Lung (tissue), 12 donors: Measurements from ENCODE around the gene HMG20A. TPM values are rescaled to one million over a fixed set of nuclear protein-coding genes. Genes with fewer than 3 reads are reported as not detected.

ENCODE experiments used
- ATAC-seq: fragments of 200-7000 bp; cut with Tn5 transposase; one replicate; pipeline ENCODE4 v1.9.1; 2020; ENCODE audit warnings: moderate number of reproducible peaks; ENCODE audit not compliant: insufficient read depth, low FRiP score
- DNase-seq, 3 donors: peaks; one replicate each; pipeline ENCODE4 v3.0.0-alpha.2; 2013 to 2017
- H3K27ac ChIP-seq, 2 donors: one replicate each; pipeline ENCODE4 v1.5.1; 2013; ENCODE audit warnings: mild to moderate bottlenecking in 2 of 2, moderate library complexity in 2 of 2, control low read depth in 1 of 2, inconsistent platforms in 1 of 2, low read depth in 1 of 2, low read length in 1 of 2
- H3K27me3 ChIP-seq, 3 donors: one replicate each; pipeline ENCODE4 v1.5.1; 2013; ENCODE audit warnings: low read length in 2 of 3; ENCODE audit not compliant: control insufficient read depth in 3 of 3, insufficient read depth in 3 of 3
- H3K36me3 ChIP-seq, 4 donors: one replicate each; pipeline ENCODE4 v1.5.1; 2013; ENCODE audit warnings: low read length in 4 of 4, mild to moderate bottlenecking in 1 of 4, moderate library complexity in 1 of 4; ENCODE audit not compliant: control insufficient read depth in 4 of 4, insufficient read depth in 4 of 4
- H3K4me1 ChIP-seq, 5 donors: one replicate each; pipeline ENCODE4 v1.5.1; 2013; ENCODE audit warnings: low read length in 5 of 5, mild to moderate bottlenecking in 2 of 5, moderate library complexity in 1 of 5; ENCODE audit not compliant: control insufficient read depth in 5 of 5, insufficient read depth in 5 of 5
- H3K4me3 ChIP-seq: one replicate; pipeline ENCODE4 v1.5.1; 2013; ENCODE audit warnings: mild to moderate bottlenecking, control low read depth, moderate library complexity
- H3K9ac ChIP-seq, 2 donors: one replicate each; pipeline ENCODE4 v1.5.1; 2013; ENCODE audit warnings: low read length in 2 of 2, control low read depth in 1 of 2; ENCODE audit not compliant: insufficient read depth in 1 of 2
- H3K9me3 ChIP-seq, 4 donors: one replicate each; pipeline ENCODE4 v1.5.1; 2013; ENCODE audit warnings: low read length in 3 of 4, mild to moderate bottlenecking in 1 of 4, moderate library complexity in 1 of 4; ENCODE audit not compliant: control insufficient read depth in 4 of 4, insufficient read depth in 3 of 4
- CTCF ChIP-seq: IDR thresholded peaks from 2 replicates; pipeline ENCODE4 v1.5.1; 2012; ENCODE audit warnings: mild to moderate bottlenecking; ENCODE audit errors: control extremely low read depth, extremely low read depth
- WGBS, 2 donors: extraction: QIAGEN DNeasy Blood & Tissue Kit; methylation state at CpG; one replicate each; pipeline ENCODE4 v1.1.7; 2013; 5-methylcytosine and 5-hydroxymethylcytosine counted together
- polyA plus RNA-seq, 2 donors: library from polyadenylated mRNA; stranded (reverse); fragments of 200-250 nt; gene quantifications; one replicate each; pipeline ENCODE4 v1.2.1, GENCODE V29; 2013
- total RNA-seq, 2 donors: library from RNA; depleted of rRNA in 1 of 2; stranded (reverse); fragments of >200 nt in 1 of 2; gene quantifications; one replicate each; pipeline ENCODE4 v1.2.1, GENCODE V29; 2014 to 2021
- donor health status: control.
- donor health status: control.
- donor health status: Bipolar disorder and iron deficiency.
- donor health status: healthy.
- donor health status: DM: yes; HTN: yes; CAD: no.

HMG20A gene
- total and polyA plus RNA-seq, 4 donors = 12.7 to 63.9 (median 23.4) TPM

- Histone ChIP-seq H3K9ac (no peak overlapping the region), H3K4me3 (no peak overlapping the region), H3K36me3 (peaks cover 7 to 45% (median 24%) of the 10 kb centered on the region in 4 donors), H3K4me1 (peaks cover 7 to 48% (median 28%) of the 10 kb centered on the region in 5 donors), H3K27ac (peak overlapping the region; percentile 43 to 84), H3K27me3 (no peaks in the 10 kb centered on the region), H3K9me3 (no peaks in the 10 kb centered on the region)
- DNase-seq = no peak
- WGBS, 2 donors = 50 to 56% methylated on average over 1 of the region's 1 CpG
- no peak for ATAC-seq
- TF ChIP-seq CTCF = no peak
Observed at GRCh38 chr15:77483425-77484140, 62.9 kb downstream of the HMG20A start.

- TF ChIP-seq CTCF = no peak
- peaks cover 7 to 48% (median 28%) of the 10 kb centered on the region in 5 donors for H3K4me1 ChIP-seq
- H3K9me3 ChIP-seq = no peaks in the 10 kb centered on the region
- ATAC-seq (no peak), DNase-seq (no peak)
- H3K4me3 ChIP-seq = no peak overlapping the region
- H3K27me3 ChIP-seq = no peaks in the 10 kb centered on the region
- H3K36me3 ChIP-seq = peaks cover 5 to 33% (median 16%) of the 10 kb centered on the region in 4 donors
- no peak overlapping the region for H3K27ac ChIP-seq
- no peak overlapping the region for H3K9ac ChIP-seq
Observed at GRCh38 chr15:77484994-77485393, 64.3 kb downstream of the HMG20A start.

- Histone ChIP-seq H3K9ac (no peak overlapping the region), H3K36me3 (peaks cover 5 to 23% (median 13%) of the 10 kb centered on the region in 4 donors), H3K4me3 (no peak overlapping the region), H3K27me3 (no peaks in the 10 kb centered on the region), H3K4me1 (peaks cover 7 to 35% (median 25%) of the 10 kb centered on the region in 5 donors), H3K27ac (peak overlapping the region; percentile 75 to 93), H3K9me3 (no peaks in the 10 kb centered on the region)
- peak; percentile 19 for ATAC-seq
- no peak for TF ChIP-seq CTCF
- 61 to 69% methylated on average over 7 of the region's 7 CpGs for WGBS, 2 donors
- peak in 2 of 3 donors; percentile 74 to 77 for DNase-seq
Observed at GRCh38 chr15:77486542-77487468, 66.1 kb downstream of the HMG20A start.
